Karpas-422 (cell line): ENCODE data around the gene CDK17. TPM values are rescaled to one million over a fixed set of nuclear protein-coding genes. Genes with fewer than 3 reads are reported as not detected.
"Not testable (repeated sequence)": the region's sequence is repeated elsewhere in the genome, so short reads cannot be mapped to it uniquely, and the experiment has no call there.

Source experiments
- DNase-seq: peaks from one replicate; pipeline ENCODE4 v3.0.0-alpha.2; 2015
- H2AFZ ChIP-seq: fragments of 200-600 bp; sonication (generic); 2 replicates; pipeline ENCODE4 v1.6.1; 2014; ENCODE audit warnings: antibody characterized with exemption, low read length, mixed read lengths
- H3K27ac ChIP-seq: fragments of 200-600 bp; sonication (generic); 2 replicates; pipeline ENCODE4 v1.5.1; 2014; ENCODE audit warnings: mild to moderate bottlenecking, low read length, moderate library complexity
- H3K27me3 ChIP-seq: fragments of 200-600 bp; sonication (generic); 2 replicates; pipeline ENCODE4 v1.6.1; 2014; ENCODE audit warnings: low read length, mixed read lengths
- H3K36me3 ChIP-seq: fragments of 200-600 bp; sonication (generic); 2 replicates; pipeline ENCODE4 v1.6.1; 2014; ENCODE audit warnings: low read length, mixed read lengths; ENCODE audit not compliant: insufficient read depth
- H3K4me1 ChIP-seq: fragments of 200-600 bp; sonication (generic); 2 replicates; pipeline ENCODE4 v1.6.1; 2014; ENCODE audit warnings: mild to moderate bottlenecking, low read length, mixed read lengths
- H3K4me2 ChIP-seq: fragments of 200-600 bp; sonication (generic); 2 replicates; pipeline ENCODE4 v1.6.1; 2014; ENCODE audit warnings: low read length, low read depth, mild to moderate bottlenecking; ENCODE audit not compliant: poor library complexity, severe bottlenecking
- H3K4me3 ChIP-seq: fragments of 200-600 bp; sonication (generic); 2 replicates; pipeline ENCODE4 v1.5.1; 2014; ENCODE audit warnings: mild to moderate bottlenecking, antibody characterized with exemption, low read length, mixed read lengths
- H3K79me2 ChIP-seq: fragments of 200-600 bp; sonication (generic); 2 replicates; pipeline ENCODE4 v1.6.1; 2014; ENCODE audit warnings: mild to moderate bottlenecking, low read length, mixed read lengths
- H3K9ac ChIP-seq: fragments of 200-600 bp; sonication (generic); 2 replicates; pipeline ENCODE4 v1.6.0; 2014; ENCODE audit warnings: low read length
- H3K9me2 ChIP-seq: fragments of 200-600 bp; sonication (generic), shearing (Covaris generic); replicated peaks from 2 replicates; pipeline ENCODE4 v1.6.0; 2014; ENCODE audit warnings: mild to moderate bottlenecking, low read length, moderate library complexity; ENCODE audit not compliant: insufficient read depth
- H3K9me3 ChIP-seq: fragments of 300-700, 200-600 bp; sonication (generic); 2 replicates; pipeline ENCODE4 v1.6.1; 2014; ENCODE audit warnings: low read length, mixed read lengths
- H4K20me1 ChIP-seq: fragments of 200-600 bp; sonication (generic); 2 replicates; pipeline ENCODE4 v1.6.1; 2014; ENCODE audit warnings: mild to moderate bottlenecking, antibody characterized with exemption, low read length, low read depth; ENCODE audit not compliant: insufficient read depth
- total RNA-seq: library from RNA; depleted of rRNA; stranded (reverse); fragments of >200 nt; shearing (Covaris generic); gene quantifications from 2 replicates; pipeline ENCODE4 v1.2.3, GENCODE V29; 2014; ENCODE audit warnings: low replicate concordance

The CDK17 gene
- total RNA-seq, 1 experiment from 2014 or later = 71.2 TPM

GRCh38 chr12:96395236-96395635 is 5.0 kb downstream of the CDK17 start:
- no peaks in the 10 kb centered on the region for H3K9me2 ChIP-seq
- no peaks in the 10 kb centered on the region for H3K27me3 ChIP-seq
- peaks cover 30% of the 10 kb centered on the region for H3K4me1 ChIP-seq
- H3K9ac ChIP-seq = no peak overlapping the region
- H3K9me3 ChIP-seq = no peaks in the 10 kb centered on the region
- H3K4me3 ChIP-seq = no peak overlapping the region
- H4K20me1 ChIP-seq = peaks cover 6% of the 10 kb centered on the region; the same call in 1 of the 2 replicates
- H3K27ac ChIP-seq = no peak overlapping the region
- DNase-seq = no peak
- no peak overlapping the region for H3K4me2 ChIP-seq
- no peaks in the 10 kb centered on the region for H3K36me3 ChIP-seq
- H3K79me2 ChIP-seq = peaks cover 95% of the 10 kb centered on the region
- no peak overlapping the region for H2AFZ ChIP-seq

- H4K20me1 ChIP-seq, H3K4me2 ChIP-seq: not testable (repeated sequence)
These were observed 7.0 kb downstream of the CDK17 start for GRCh38 chr12:96393229-96393628.

GRCh38 chr12:96392397-96392796 is 7.8 kb downstream of the CDK17 start:
- Histone ChIP-seq H3K9me3 (no peaks in the 10 kb centered on the region), H2AFZ (no peak overlapping the region), H3K4me3 (no peak overlapping the region), H3K36me3 (no peaks in the 10 kb centered on the region), H3K27ac (no peak overlapping the region), H3K4me1 (peaks cover 23% of the 10 kb centered on the region), H3K4me2 (no peak overlapping the region), H3K9me2 (no peaks in the 10 kb centered on the region), H4K20me1 (peaks cover 10% of the 10 kb centered on the region; the same call in 1 of the 2 replicates), H3K79me2 (peaks cover 99% of the 10 kb centered on the region), H3K9ac (no peak overlapping the region), H3K27me3 (no peaks in the 10 kb centered on the region)
- DNase-seq = no peak

More at GRCh38 chr12:96393229-96393628, 7.0 kb downstream of the CDK17 start:
- H3K27ac ChIP-seq, H3K4me3 ChIP-seq, H3K9me3 ChIP-seq, H3K9me2 ChIP-seq, H2AFZ ChIP-seq, DNase-seq, H3K27me3 ChIP-seq, H3K36me3 ChIP-seq, H3K9ac ChIP-seq: not testable (repeated sequence)
- H3K79me2 ChIP-seq = peaks cover 99% of the 10 kb centered on the region
- H3K4me1 ChIP-seq = peaks cover 28% of the 10 kb centered on the region

- no peak for DNase-seq
- H2AFZ ChIP-seq = no peak overlapping the region
- peaks cover 7% of the 10 kb centered on the region; the same call in 1 of the 2 replicates for H4K20me1 ChIP-seq
- no peak overlapping the region for H3K4me3 ChIP-seq
- peaks cover 31% of the 10 kb centered on the region for H3K4me1 ChIP-seq
- H3K4me2 ChIP-seq = no peak overlapping the region
- no peaks in the 10 kb centered on the region for H3K27me3 ChIP-seq
- peaks cover 100% of the 10 kb centered on the region for H3K79me2 ChIP-seq
- no peaks in the 10 kb centered on the region for H3K9me2 ChIP-seq
- no peaks in the 10 kb centered on the region for H3K36me3 ChIP-seq
- H3K9me3 ChIP-seq = no peaks in the 10 kb centered on the region
- peak overlapping the region; percentile 7; the same call in 1 of the 2 replicates for H3K27ac ChIP-seq
- H3K9ac ChIP-seq = no peak overlapping the region
These were observed 12.3 kb downstream of the CDK17 start for GRCh38 chr12:96387981-96388380.

- Histone ChIP-seq H3K4me1 (peaks cover 35% of the 10 kb centered on the region), H3K27me3 (no peaks in the 10 kb centered on the region), H2AFZ (no peak overlapping the region), H3K27ac (peak overlapping the region; percentile 59), H3K9me3 (no peaks in the 10 kb centered on the region), H3K9me2 (no peaks in the 10 kb centered on the region), H3K79me2 (peaks cover 100% of the 10 kb centered on the region), H3K4me2 (no peak overlapping the region), H3K36me3 (no peaks in the 10 kb centered on the region), H3K9ac (no peak overlapping the region), H4K20me1 (0 out of 2 replicates have a peak, but pooled peaks cover 4% of the 10 kb centered on the region), H3K4me3 (no peak overlapping the region)
- DNase-seq = no peak
These were observed 13.4 kb downstream of the CDK17 start for GRCh38 chr12:96386794-96387193.

GRCh38 chr12:96383991-96384390 is 16.2 kb downstream of the CDK17 start:
- no peak overlapping the region for H3K9ac ChIP-seq
- no peak for DNase-seq
- H2AFZ ChIP-seq = no peak overlapping the region
- peaks cover 42% of the 10 kb centered on the region for H3K4me1 ChIP-seq
- H3K4me3 ChIP-seq = no peak overlapping the region
- no peak overlapping the region for H3K27ac ChIP-seq
- H3K36me3 ChIP-seq = no peaks in the 10 kb centered on the region
- H3K79me2 ChIP-seq = peaks cover 99% of the 10 kb centered on the region
- peak overlapping the region; percentile 37 for H3K4me2 ChIP-seq
- 0 out of 2 replicates have a peak, but pooled peaks cover 4% of the 10 kb centered on the region for H4K20me1 ChIP-seq
- H3K9me2 ChIP-seq = no peaks in the 10 kb centered on the region
- H3K27me3 ChIP-seq = no peaks in the 10 kb centered on the region
- no peaks in the 10 kb centered on the region for H3K9me3 ChIP-seq

- H3K27me3 ChIP-seq = no peaks in the 10 kb centered on the region
- no peak overlapping the region for H2AFZ ChIP-seq
- H3K4me3 ChIP-seq = no peak overlapping the region
- no peak for DNase-seq
- no peaks in the 10 kb centered on the region for H3K9me3 ChIP-seq
- no peak overlapping the region for H3K9ac ChIP-seq
- peaks cover 46% of the 10 kb centered on the region for H3K4me1 ChIP-seq
- H3K4me2 ChIP-seq = peak overlapping the region; percentile 37
- no peak overlapping the region for H3K27ac ChIP-seq
- no peaks in the 10 kb centered on the region for H3K9me2 ChIP-seq
- no peaks in the 10 kb centered on the region for H3K36me3 ChIP-seq
- peaks cover 99% of the 10 kb centered on the region for H3K79me2 ChIP-seq
- 0 out of 2 replicates have a peak, but pooled peaks cover 1% of the 10 kb centered on the region for H4K20me1 ChIP-seq
These were observed 16.9 kb downstream of the CDK17 start for GRCh38 chr12:96383371-96383770.

GRCh38 chr12:96379743-96380142 is 20.5 kb downstream of the CDK17 start:
- not testable (repeated sequence) for H3K9me3 ChIP-seq, H3K9ac ChIP-seq, H2AFZ ChIP-seq, H3K27me3 ChIP-seq, H3K36me3 ChIP-seq, H3K4me3 ChIP-seq, H4K20me1 ChIP-seq, DNase-seq, H3K27ac ChIP-seq, H3K9me2 ChIP-seq, H3K4me2 ChIP-seq
- H3K79me2 ChIP-seq = peaks cover 97% of the 10 kb centered on the region
- peaks cover 64% of the 10 kb centered on the region for H3K4me1 ChIP-seq
